HCT116 (cell line): ENCODE data around the gene ACLY. TPM values are rescaled to one million over a fixed set of nuclear protein-coding genes. Genes with fewer than 3 reads are reported as not detected.
A peak's percentile ranks its signal among the peaks of the same experiment; 100 is the strongest.

Experiments
- ATAC-seq: fragments of 200-7000 bp; cut with Tn5 transposase; 2 replicates; pipeline ENCODE4 v1.9.1; 2020; ENCODE audit warnings: mild to moderate bottlenecking, moderate library complexity
- BruUV-seq: library from RNA; stranded (reverse); fragments of 400-500 nt; replicated peaks from 2 replicates; lab custom pipeline; 2021; lab: Mats Ljungman, UMichigan
- CTCF ChIA-PET: fragments of 300-600 bp; sonication (Branson Sonifier 250); formaldehyde crosslinking; loops from one replicate; lab custom pipeline; 2021; ENCODE audit warnings: antibody characterized with exemption; lab: Charles Lee
- POLR2A ChIA-PET: fragments of 300-600, 350-600 bp; sonication (Branson Sonifier 250); formaldehyde crosslinking; loops from one replicate; lab custom pipeline; 2021; ENCODE audit warnings: antibody characterized with exemption; lab: Charles Lee
- RAD21 ChIA-PET, 2 experiments: fragments of 300-600 bp; sonication (Branson Sonifier 250); formaldehyde crosslinking; loops; one replicate each; lab custom pipeline; 2023; ENCODE audit warnings: low total read pairs in 2 of 2; ENCODE audit not compliant: uncharacterized antibody in 2 of 2, unreplicated experiment in 2 of 2, low non-redundant PET in 1 of 2; lab: Charles Lee
- DNase-seq: peaks from one replicate; pipeline ENCODE4 v3.0.0-alpha.2; 2010; ENCODE audit warnings: low read depth, low spot score
- H2AFZ ChIP-seq: fragments of 200-600 bp; shearing (Covaris generic), sonication (generic); 2 replicates; pipeline ENCODE4 v1.6.1; 2017; ENCODE audit warnings: low read depth, mixed run types, mixed read lengths, antibody characterized with exemption, low read length; ENCODE audit not compliant: poor library complexity, severe bottlenecking
- H3K27ac ChIP-seq: 2 replicates; pipeline ENCODE4 v1.5.1; 2012; ENCODE audit warnings: low read depth, low read length
- H3K27me3 ChIP-seq: fragments of 200-600 bp; sonication (generic); 2 replicates; pipeline ENCODE4 v1.6.1; 2016; ENCODE audit warnings: mixed run types, low read length, mixed read lengths; ENCODE audit not compliant: insufficient read depth
- H3K36me3 ChIP-seq, 2 experiments: fragments of 200-500 bp in 1 of 2; fragments of 200-600 bp in 1 of 2; sonication (Bioruptor generic) in 1 of 2; sonication (generic) in 1 of 2; 2 replicates each; pipeline versions ENCODE4 v1.5.1 to v1.6.1; 2014 to 2016; ENCODE audit warnings: low read length in 2 of 2, inconsistent platforms in 1 of 2, mixed read lengths in 1 of 2, mixed run types in 1 of 2; ENCODE audit not compliant: insufficient read depth in 2 of 2, control insufficient read depth in 1 of 2
- H3K4me1 ChIP-seq, 2 experiments: fragments of 200-600 bp in 1 of 2; sonication (generic) in 1 of 2; 2 replicates each; pipeline versions ENCODE4 v1.5.1 to v1.6.1; 2012 to 2017; ENCODE audit warnings: low read length in 2 of 2, inconsistent platforms in 1 of 2, mild to moderate bottlenecking in 1 of 2, mixed read lengths in 1 of 2, mixed run types in 1 of 2, moderate library complexity in 1 of 2; ENCODE audit not compliant: insufficient read depth in 2 of 2, control insufficient read depth in 1 of 2
- H3K4me2 ChIP-seq: fragments of 200-600 bp; sonication (generic); 2 replicates; pipeline ENCODE4 v1.6.1; 2017; ENCODE audit warnings: mixed run types, low read length, mixed read lengths
- H3K4me3 ChIP-seq, 2 experiments: fragments of 200-600 bp in 1 of 2; sonication (generic) in 1 of 2; replicated peaks in 1 of 2; 2 replicates each; pipeline ENCODE4 v1.5.1; 2011 to 2016; ENCODE audit warnings: low read length in 2 of 2, control low read depth in 1 of 2, low read depth in 1 of 2, mild to moderate bottlenecking in 1 of 2, mixed read lengths in 1 of 2, mixed run types in 1 of 2
- H3K79me2 ChIP-seq: fragments of 200-600 bp; sonication (generic); 2 replicates; pipeline ENCODE4 v1.6.1; 2017; ENCODE audit warnings: mild to moderate bottlenecking, mixed run types, low read length, moderate library complexity, mixed read lengths; ENCODE audit not compliant: insufficient read depth
- H3K9ac ChIP-seq: fragments of 200-600 bp; sonication (generic); 2 replicates; pipeline ENCODE4 v1.6.1; 2016; ENCODE audit warnings: low read length, mixed read lengths
- H3K9me2 ChIP-seq: fragments of 200-600 bp; sonication (generic), shearing (Covaris generic); 2 replicates; pipeline ENCODE4 v1.6.1; 2017; ENCODE audit warnings: mixed run types, mild to moderate bottlenecking, moderate library complexity; ENCODE audit not compliant: insufficient read depth
- H3K9me3 ChIP-seq, 2 experiments: fragments of 200-500 bp in 1 of 2; fragments of 200-600 bp in 1 of 2; sonication (Bioruptor generic) in 1 of 2; sonication (generic) in 1 of 2; 2 replicates each; pipeline ENCODE4 v1.6.1; 2014 to 2017; ENCODE audit warnings: low read length in 2 of 2, mixed read lengths in 2 of 2, inconsistent platforms in 1 of 2, low read depth in 1 of 2, mild to moderate bottlenecking in 1 of 2, mixed run types in 1 of 2, moderate library complexity in 1 of 2; ENCODE audit not compliant: control insufficient read depth in 1 of 2, insufficient read depth in 1 of 2
- H4K20me1 ChIP-seq: fragments of 200-600 bp; sonication (generic), shearing (Covaris generic); 2 replicates; pipeline ENCODE4 v1.6.1; 2017; ENCODE audit warnings: mixed run types, mild to moderate bottlenecking, moderate library complexity; ENCODE audit not compliant: insufficient read depth
- CBX3 ChIP-seq: IDR thresholded peaks from 2 replicates; pipeline ENCODE4 v1.6.1; 2012; ENCODE audit warnings: low read depth
- ELF1 ChIP-seq: IDR thresholded peaks from 2 replicates; pipeline ENCODE4 v1.6.1; 2012; ENCODE audit warnings: low read depth, borderline replicate concordance
- POLR2A ChIP-seq: IDR thresholded peaks from 2 replicates; pipeline ENCODE4 v1.7.0; 2011; ENCODE audit warnings: borderline replicate concordance; ENCODE audit not compliant: insufficient read depth, insufficient read length; ENCODE audit errors: extremely low read depth
- POLR2AphosphoS5 ChIP-seq: IDR thresholded peaks from 2 replicates; pipeline ENCODE4 v1.6.1; 2011; ENCODE audit warnings: mild to moderate bottlenecking, low read depth, low read length, moderate library complexity
- SP1 ChIP-seq: IDR thresholded peaks from 2 replicates; pipeline ENCODE4 v1.6.1; 2012; ENCODE audit warnings: low read depth
- YY1 ChIP-seq: IDR thresholded peaks from 2 replicates; pipeline ENCODE4 v1.6.1; 2011; ENCODE audit warnings: low read length, low read depth, moderate library complexity, mild to moderate bottlenecking; ENCODE audit not compliant: insufficient replicate concordance; ENCODE audit errors: extremely low read depth
- ZFX ChIP-seq: fragments of 450-650 bp; IDR thresholded peaks from 2 replicates; pipeline ENCODE4 v1.6.1; 2017
- intact Hi-C: fragments of 100-400 bp; cut with micrococcal nuclease; formaldehyde crosslinking; loops from 2 replicates; pipeline ENCODE4 v1.10.0; 2022
- total RNA-seq: library from RNA; stranded (reverse); gene quantifications from one replicate; pipeline ENCODE4 v1.2.1, GENCODE V29; 2021; ENCODE audit not compliant: unreplicated experiment
- TF ChIP-seq, protein P1 (sequence below): IDR thresholded peaks from 2 replicates; pipeline ENCODE4 v1.6.1; 2011; ENCODE audit warnings: mild to moderate bottlenecking, low read length, moderate library complexity; ENCODE audit not compliant: insufficient replicate concordance; ENCODE audit errors: extremely low read depth
- TF ChIP-seq, protein P2 (sequence below): IDR thresholded peaks from 2 replicates; pipeline ENCODE4 v1.6.1; 2012

The ACLY gene
- total RNA-seq, 1 experiment from 2014 or later, result 222 TPM

DNA sequence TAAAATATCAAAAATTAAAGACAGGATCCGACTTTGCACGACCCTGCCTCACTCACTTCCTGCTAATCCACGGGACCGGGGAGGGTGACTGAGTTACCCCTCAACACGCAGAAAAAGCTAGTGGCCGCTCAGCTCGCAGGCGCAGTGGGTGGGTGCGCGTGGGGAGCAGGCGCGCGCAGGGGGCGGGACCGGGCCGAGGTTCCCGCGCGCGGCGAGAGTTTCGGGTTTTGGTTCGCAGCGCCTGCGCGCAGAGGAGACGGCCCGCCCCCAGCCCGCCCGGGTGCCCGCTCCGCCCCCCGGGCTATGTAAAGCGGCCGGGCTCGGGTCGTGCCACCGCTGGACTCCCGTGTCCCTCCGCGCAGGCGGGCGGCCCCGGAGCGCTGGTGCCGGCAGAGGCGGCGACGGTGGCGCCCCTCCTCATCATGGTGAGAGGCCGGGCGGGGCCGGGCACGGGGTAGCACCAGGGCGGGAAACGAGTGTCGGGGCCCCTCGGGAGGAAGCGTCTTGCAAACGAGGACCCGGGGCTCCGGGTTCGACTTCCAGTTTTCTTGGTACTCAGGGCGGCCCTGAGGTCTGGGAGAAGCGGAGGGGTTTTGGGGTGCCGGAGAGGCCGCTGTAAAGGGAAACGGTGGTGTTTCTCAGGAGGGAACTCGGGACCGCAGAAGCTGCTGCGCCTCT is 47.9 kb upstream of the ACLY start, which contains the start of gene CNP:
Gene CNP (plus strand): TSS at position 333 of the 678 bp plus-strand sequence. CDS start 90 bp downstream, at position 423.
- Histone ChIP-seq H2AFZ (peak within 1 kb of the TSS; percentile 2), H3K4me1 (peaks cover 7 to 22% of the 10 kb centered on the region in 2 experiments), H3K9ac (peak within 1 kb of the TSS; percentile 83), H3K27ac (peak within 1 kb of the TSS; percentile 73), H3K9me3 (no peaks in the 10 kb centered on the region), H3K4me3 (peak within 1 kb of the TSS; percentile 54 to 77), H4K20me1 (no peaks in the 10 kb centered on the region), H3K4me2 (peak within 1 kb of the TSS; percentile 82), H3K36me3 (peaks cover 6 to 16% of the 10 kb centered on the region in 2 experiments; a peak in 2 of 4 replicates), H3K9me2 (no peaks in the 10 kb centered on the region), H3K79me2 (peaks cover 21% of the 10 kb centered on the region), H3K27me3 (no peaks in the 10 kb centered on the region)
- TF ChIP-seq ZFX (peak; percentile 79; the same call in 1 of the 2 replicates), ELF1 (no peak), YY1 (peak; percentile 74), POLR2A (peak; percentile 79), POLR2AphosphoS5 (peak; percentile 92), CBX3 (no peak), SP1 (peak; percentile 31; the same call in 1 of the 2 replicates)
- TF ChIP-seq, protein P1, sequence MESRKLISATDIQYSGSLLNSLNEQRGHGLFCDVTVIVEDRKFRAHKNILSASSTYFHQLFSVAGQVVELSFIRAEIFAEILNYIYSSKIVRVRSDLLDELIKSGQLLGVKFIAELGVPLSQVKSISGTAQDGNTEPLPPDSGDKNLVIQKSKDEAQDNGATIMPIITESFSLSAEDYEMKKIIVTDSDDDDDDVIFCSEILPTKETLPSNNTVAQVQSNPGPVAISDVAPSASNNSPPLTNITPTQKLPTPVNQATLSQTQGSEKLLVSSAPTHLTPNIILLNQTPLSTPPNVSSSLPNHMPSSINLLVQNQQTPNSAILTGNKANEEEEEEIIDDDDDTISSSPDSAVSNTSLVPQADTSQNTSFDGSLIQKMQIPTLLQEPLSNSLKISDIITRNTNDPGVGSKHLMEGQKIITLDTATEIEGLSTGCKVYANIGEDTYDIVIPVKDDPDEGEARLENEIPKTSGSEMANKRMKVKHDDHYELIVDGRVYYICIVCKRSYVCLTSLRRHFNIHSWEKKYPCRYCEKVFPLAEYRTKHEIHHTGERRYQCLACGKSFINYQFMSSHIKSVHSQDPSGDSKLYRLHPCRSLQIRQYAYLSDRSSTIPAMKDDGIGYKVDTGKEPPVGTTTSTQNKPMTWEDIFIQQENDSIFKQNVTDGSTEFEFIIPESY, result peak; percentile 94
- TF ChIP-seq, protein P2, sequence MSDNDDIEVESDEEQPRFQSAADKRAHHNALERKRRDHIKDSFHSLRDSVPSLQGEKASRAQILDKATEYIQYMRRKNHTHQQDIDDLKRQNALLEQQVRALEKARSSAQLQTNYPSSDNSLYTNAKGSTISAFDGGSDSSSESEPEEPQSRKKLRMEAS, result peak; percentile 81
- ChIA-PET CTCF (interaction anchor here (1.0 to 3.0 kb wide), 5 partner anchors 52 to 229 kb away, joined by 3 to 15 read pairs (median 4); partner anchors contain the start of genes DHX58, DNAJC7 and NKIRAS2), POLR2A (interaction anchor here (0.7 to 3.0 kb wide), 8 partner anchors 9 to 172 kb away, joined by 3 to 17 read pairs (median 4); partner anchors contain the start of genes DNAJC7 and NKIRAS2), RAD21 (interaction anchor here (0.6 to 1.5 kb wide), 3 partner anchors 53 to 443 kb away, joined by 3 to 5 read pairs (median 3); partner anchors contain the start of gene NKIRAS2 (in 2 of the 2))
- BruUV-seq, result no TSS peak
- intact Hi-C loops, result loop anchor here (5.0 kb wide), 1 partner anchor 51 kb away; the partner anchor contains the start of gene DNAJC7
- ATAC-seq (peak; percentile 76), DNase-seq (peak; percentile 73)
